T-helper 1 cell (primary cell): ENCODE measurements around the gene KERA.

ENCODE experiments used
- DNase-seq, 5 donors: peaks; one replicate each; pipeline ENCODE4 v3.0.0-alpha.2; 2012 to 2020

KERA gene

GRCh38 chr12:91007531-91008290 lies 50.1 kb downstream of the KERA start:
- peak in 1 of 5 donors; percentile 62 for DNase-seq

- DNase-seq = no peak
Observed at GRCh38 chr12:91004872-91005271, 53.0 kb downstream of the KERA start, which contains the start of gene EPYC. TSS of gene EPYC (minus strand) at chr12:91004972. CDS start at chr12:91002565, 2,407 bp downstream.

GRCh38 chr12:91003737-91004136 lies 54.1 kb downstream of the KERA start:
- no peak for DNase-seq

GRCh38 chr12:91001306-91001705 lies 56.5 kb downstream of the KERA start:
- DNase-seq = no peak
